ENCODE data around the gene TANC1.

The TANC1 gene

DNA sequence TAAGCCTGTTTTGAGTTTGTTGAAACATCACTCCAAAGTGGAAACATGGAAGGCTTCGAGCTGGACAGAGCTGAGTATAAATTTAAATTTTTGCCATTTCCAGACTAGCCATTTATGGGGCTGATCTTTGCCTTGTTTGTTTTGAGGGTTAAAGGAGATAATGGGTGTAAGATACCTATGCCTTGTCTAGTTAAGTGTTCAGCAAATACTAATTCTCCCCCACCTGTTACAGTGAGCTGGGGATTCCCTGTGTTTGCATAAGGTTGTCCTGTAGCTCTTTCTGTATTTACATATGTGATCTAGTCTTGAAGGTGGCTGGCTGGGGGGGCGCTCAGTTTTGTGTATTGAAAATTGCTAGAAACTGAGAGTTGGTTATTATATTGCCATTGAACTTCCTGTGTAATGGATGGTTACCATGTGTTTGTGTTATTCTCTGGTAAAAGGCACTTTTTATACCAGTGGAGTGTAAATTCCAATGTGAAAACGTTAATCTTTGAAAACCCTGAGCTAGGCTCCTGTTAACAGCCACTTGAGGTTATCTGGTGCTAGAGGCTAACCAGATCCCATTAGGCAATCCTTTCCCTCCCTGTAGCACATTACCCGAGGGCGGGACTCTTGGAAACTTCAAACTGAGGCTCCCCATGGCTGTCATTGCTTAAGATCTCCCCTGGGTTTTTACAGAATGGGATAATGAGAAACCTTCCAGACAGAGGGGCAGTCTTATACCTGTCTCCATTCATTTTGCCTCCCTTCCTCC lies 26.7 kb downstream of the TANC1 start:
- no peak for DNase-seq (ENCODE audit: low spot score)

DNA sequence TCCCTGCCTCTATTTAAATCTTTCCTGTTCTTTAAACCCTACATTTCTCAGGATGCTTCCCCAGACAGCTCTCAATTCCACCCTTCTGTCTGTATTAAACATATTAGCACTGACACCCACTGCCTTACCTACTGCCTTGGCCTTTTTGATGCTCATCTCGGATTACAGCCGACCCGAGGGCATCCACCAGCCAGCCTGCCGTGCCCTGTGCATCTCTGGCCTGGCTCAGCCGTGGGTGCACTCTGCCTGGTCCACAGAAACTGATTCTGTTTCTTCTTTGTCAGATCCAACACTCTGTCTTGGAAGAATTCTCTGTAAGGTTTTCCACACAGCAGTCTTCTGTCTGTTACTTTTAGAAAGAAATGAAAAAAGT lies 27.2 kb downstream of the TANC1 start:
- DNase-seq (ENCODE audit: low spot score) = no peak

- no peak for DNase-seq (ENCODE audit: low spot score)
Measured at GRCh38 chr2:158996378-158996993, 28.0 kb downstream of the TANC1 start.

GRCh38 chr2:158997037-158997790 lies 28.8 kb downstream of the TANC1 start:
- DNase-seq (ENCODE audit: low spot score) = no peak

- no peak for DNase-seq (ENCODE audit: low spot score)
Measured at GRCh38 chr2:158998551-158999248, 30.3 kb downstream of the TANC1 start.

DNA sequence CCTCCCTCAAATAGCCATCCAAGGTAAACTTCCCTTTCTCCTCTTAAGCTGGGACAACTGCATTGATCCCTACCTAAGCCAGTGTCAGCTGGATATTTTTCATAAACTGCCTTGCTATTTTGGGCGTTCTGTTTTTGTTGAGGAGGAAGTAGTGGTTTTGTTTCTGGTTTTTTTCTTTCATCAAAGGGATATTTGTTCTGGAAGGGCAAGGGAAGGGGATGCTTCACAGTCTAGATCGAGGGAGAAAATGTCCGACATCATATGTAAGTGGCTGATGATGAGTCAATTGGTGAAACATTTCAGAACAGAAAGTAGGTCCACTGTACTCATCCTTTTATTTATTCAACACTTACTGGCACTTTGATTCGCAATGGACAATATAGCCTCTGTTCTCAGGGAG lies 31.0 kb downstream of the TANC1 start:
- no peak for DNase-seq (ENCODE audit: low spot score)

DNA sequence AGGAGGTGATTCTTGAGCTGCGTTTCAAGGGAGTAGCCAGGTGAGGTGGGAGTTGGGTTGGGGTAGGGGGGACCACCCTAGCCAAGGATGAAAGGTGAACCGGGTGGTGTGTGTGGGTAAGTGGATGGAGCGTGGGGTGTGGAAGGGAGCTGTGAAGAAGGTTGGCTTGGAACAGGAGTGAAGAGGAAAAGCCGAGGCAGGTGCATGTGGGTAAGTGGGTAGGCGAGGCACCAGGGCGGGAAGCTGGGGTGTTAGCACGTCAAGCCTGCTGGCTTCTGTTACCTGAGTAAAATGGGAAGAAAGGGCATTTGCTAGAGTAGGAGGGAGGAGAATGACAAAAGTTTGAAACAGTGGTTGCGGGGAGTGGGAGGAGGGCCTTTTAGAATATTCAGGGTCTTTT lies 31.6 kb downstream of the TANC1 start:
- no peak for DNase-seq (ENCODE audit: low spot score)

GRCh38 chr2:159002462-159003111 lies 34.1 kb downstream of the TANC1 start:
- DNase-seq (ENCODE audit: low spot score) = no peak

- DNase-seq (ENCODE audit: low spot score) = no peak
Measured at GRCh38 chr2:159003555-159003954, 35.1 kb downstream of the TANC1 start.

- DNase-seq (ENCODE audit: low spot score) = no peak
Measured at GRCh38 chr2:159004849-159005248, 36.4 kb downstream of the TANC1 start.

GRCh38 chr2:159009940-159010339 lies 41.5 kb downstream of the TANC1 start:
- no peak for DNase-seq (ENCODE audit: low spot score)

GRCh38 chr2:159010340-159010739 lies 41.9 kb downstream of the TANC1 start:
- no peak for DNase-seq (ENCODE audit: low spot score)

DNA sequence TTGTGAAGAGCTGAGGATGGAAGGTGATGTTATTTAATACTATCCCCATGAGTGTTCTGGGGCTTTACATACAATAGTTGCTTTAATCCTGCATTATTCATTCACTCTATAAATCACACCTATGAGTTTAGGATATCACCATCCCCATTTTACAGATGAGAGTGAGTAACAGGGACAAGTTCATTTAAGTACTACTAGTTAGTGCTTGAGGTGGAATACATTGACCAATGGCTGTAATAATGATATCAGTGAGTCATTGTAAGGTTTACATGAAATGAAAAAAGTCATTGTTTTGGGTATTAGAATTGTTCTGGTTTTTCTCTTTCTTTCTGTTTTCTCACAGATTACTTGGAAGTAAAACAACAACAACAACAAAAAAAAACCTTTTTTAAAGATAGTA lies 42.5 kb downstream of the TANC1 start:
- no peak for DNase-seq (ENCODE audit: low spot score)

DNA sequence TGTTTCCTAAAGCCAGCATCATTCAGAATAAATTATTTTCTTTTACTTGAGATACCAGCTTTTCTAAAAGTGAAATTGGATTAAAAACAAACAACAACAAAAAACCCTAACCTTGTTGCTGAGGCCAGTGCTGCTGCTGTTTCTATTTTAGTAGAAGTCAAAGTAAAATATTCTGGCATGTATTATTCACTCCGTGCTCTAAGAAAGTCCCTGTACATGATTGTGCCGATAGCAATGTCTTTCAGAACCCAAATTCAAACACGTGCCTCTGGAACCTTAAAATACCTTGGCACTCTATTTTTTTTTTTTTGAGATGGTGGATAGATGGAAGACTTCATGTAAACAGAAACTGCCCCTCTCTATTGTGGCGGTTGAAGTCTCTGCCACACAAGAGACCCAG lies 43.7 kb downstream of the TANC1 start:
- DNase-seq (ENCODE audit: low spot score) = no peak

- no peak for DNase-seq (ENCODE audit: low spot score)
Measured at GRCh38 chr2:159013103-159013502, 44.7 kb downstream of the TANC1 start.

- DNase-seq (ENCODE audit: low spot score) = no peak
Measured at GRCh38 chr2:159015174-159015573, 46.7 kb downstream of the TANC1 start.

DNA sequence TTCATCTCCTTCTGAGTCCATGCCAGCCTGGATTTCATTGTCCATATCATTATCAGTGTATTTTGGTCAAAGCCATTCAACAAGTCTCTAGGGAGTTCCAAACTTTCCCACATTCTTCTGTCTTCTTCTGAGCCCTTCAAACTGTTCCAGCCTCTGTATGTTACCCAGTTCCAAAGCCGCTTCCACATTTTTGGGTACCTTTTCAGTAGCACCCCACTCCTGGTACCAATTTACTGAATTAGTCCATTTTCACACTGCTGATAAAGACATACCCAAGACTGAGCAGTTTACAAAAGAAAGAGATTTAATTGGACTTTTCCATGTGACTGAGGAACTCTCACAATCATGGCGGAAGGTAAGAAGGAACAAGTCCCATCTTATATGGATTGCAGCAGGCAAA lies 47.4 kb downstream of the TANC1 start:
- no peak for DNase-seq (ENCODE audit: low spot score)

DNA sequence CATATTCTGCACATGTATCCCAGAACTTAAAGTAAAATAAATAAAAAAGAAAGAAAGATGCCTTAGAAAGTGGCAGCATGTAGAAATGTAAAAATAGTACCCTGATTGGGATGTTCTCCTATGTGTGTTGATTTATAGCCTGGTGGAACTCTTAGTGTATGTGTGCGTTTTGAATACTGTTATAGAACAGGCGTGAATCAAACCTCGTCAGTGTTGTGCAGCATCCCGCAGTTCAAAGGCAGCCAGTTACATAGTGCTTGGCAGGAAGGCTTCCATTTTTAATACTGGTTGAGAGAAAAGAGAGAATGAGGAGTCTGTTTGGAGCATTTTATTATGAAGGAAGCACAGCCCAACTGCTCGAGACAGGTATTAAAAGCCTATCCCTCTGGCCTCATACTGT lies 49.4 kb downstream of the TANC1 start:
- no peak for DNase-seq (ENCODE audit: low spot score)

DNA sequence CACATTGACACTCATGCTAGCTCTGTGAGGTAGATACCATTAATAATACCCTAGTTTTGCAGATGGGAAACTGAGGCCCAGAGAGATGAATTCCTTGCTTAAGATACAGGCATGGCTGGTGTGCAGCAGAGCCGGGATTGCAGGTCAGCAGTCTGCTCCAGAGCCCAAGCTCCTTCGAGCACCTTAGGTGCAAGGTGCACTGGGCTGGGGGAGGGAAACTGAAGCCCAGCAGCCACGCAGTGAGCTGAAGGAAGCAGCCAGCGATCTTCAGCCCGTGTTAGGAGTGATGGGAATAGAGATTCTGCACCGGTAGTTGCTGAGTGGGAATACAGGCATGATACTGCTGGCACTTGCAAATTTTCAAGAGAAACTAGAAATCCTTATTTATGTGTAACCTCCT lies 50.6 kb downstream of the TANC1 start:
- no peak for DNase-seq (ENCODE audit: low spot score)

DNA sequence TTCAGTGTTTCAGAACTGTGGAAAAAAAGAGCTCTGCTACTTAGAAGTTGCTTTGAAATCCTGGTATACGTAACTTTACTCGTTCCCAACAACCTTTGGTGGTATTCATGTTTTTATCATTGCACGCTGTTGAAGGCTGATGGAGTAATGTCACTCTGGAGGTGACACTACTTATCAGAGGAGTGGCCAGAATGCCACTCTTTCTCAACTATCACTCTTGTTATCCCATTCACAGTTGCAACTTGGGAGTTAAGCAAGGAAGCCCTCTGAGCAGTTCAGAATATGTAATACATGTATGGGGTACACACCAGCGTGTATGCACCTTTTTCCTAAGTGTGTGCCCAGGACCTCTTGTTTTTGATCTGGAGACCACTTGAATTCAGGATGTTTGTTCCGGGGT lies 53.6 kb downstream of the TANC1 start:
- no peak for DNase-seq (ENCODE audit: low spot score)

GRCh38 chr2:159026170-159026569 lies 57.7 kb downstream of the TANC1 start:
- DNase-seq (ENCODE audit: low spot score) = no peak

DNA sequence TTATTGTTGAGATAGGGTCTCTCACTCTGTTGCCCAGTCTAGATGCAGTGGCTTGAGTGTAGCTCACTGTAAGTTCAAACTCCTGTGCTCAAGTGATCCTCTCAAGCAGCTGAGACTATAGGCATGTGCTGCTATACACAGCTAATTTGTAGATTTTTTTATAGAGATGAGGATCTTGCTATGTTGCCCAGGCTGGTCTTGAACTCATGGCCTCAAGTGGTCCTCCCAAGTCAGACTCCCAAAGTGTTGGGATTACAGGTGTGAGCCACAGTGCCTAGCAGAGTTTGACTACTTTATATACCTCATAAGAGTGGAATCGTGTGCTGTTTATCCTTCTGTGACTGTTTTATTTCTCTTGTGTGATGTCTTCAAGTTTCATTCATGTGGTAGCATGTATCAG lies 60.3 kb downstream of the TANC1 start:
- DNase-seq (ENCODE audit: low spot score) = no peak
